Osteocyte (in vitro differentiated cells): ENCODE data around the gene ETV6. TPM values are rescaled to one million over a fixed set of nuclear protein-coding genes. Genes with fewer than 3 reads are reported as not detected.

ENCODE experiments used
- DNase-seq: peaks from one replicate; pipeline ENCODE4 v3.0.0; 2021; ENCODE audit warnings: mixed read lengths; ENCODE audit not compliant: unreplicated experiment; ENCODE audit errors: extremely low spot score
- H3K27ac Mint-ChIP-seq: one replicate; pipeline ENCODE4 v1.8.0; 2021; ENCODE audit warnings: mild to moderate bottlenecking, mixed read lengths; ENCODE audit not compliant: unreplicated experiment
- H3K27me3 Mint-ChIP-seq: one replicate; pipeline ENCODE4 v1.8.0; 2021; ENCODE audit warnings: mixed read lengths; ENCODE audit not compliant: unreplicated experiment
- H3K36me3 Mint-ChIP-seq: one replicate; pipeline ENCODE4 v1.8.0; 2021; ENCODE audit warnings: mixed read lengths; ENCODE audit not compliant: unreplicated experiment
- H3K4me1 Mint-ChIP-seq: one replicate; pipeline ENCODE4 v1.8.0; 2021; ENCODE audit warnings: mixed read lengths; ENCODE audit not compliant: unreplicated experiment
- H3K4me3 Mint-ChIP-seq: one replicate; pipeline ENCODE4 v1.8.0; 2021; ENCODE audit warnings: mild to moderate bottlenecking, moderate library complexity, mixed read lengths; ENCODE audit not compliant: unreplicated experiment
- H3K9me3 Mint-ChIP-seq: one replicate; pipeline ENCODE4 v1.8.0; 2021; ENCODE audit warnings: mixed read lengths; ENCODE audit not compliant: unreplicated experiment
- CTCF ChIP-seq: fragments of 200-600 bp; sonication (generic); IDR thresholded peaks from 2 replicates; pipeline ENCODE4 v1.5.0; 2021; ENCODE audit warnings: antibody characterized with exemption, mild to moderate bottlenecking, moderate library complexity
- total RNA-seq: library from RNA; stranded (reverse); gene quantifications from 2 replicates; pipeline ENCODE4 v1.2.1, GENCODE V29; 2021

The ETV6 gene
- total RNA-seq, 1 donor from 2014 or later, result 24.4 TPM

GRCh38 chr12:11762723-11763326, 113.4 kb downstream of the ETV6 start:
- Mint-ChIP-seq H3K4me3 (no peak overlapping the region), H3K9me3 (no peaks in the 10 kb centered on the region), H3K4me1 (peaks cover 69% of the 10 kb centered on the region), H3K27ac (peak overlapping the region; percentile 87), H3K36me3 (peaks cover 7% of the 10 kb centered on the region), H3K27me3 (no peaks in the 10 kb centered on the region)
- no peak for DNase-seq
- TF ChIP-seq CTCF, result no peak

- Mint-ChIP-seq H3K9me3 (no peaks in the 10 kb centered on the region), H3K4me3 (no peak overlapping the region), H3K27me3 (no peaks in the 10 kb centered on the region), H3K4me1 (peaks cover 63% of the 10 kb centered on the region), H3K36me3 (peaks cover 5% of the 10 kb centered on the region), H3K27ac (peak overlapping the region; percentile 87)
- DNase-seq, result no peak
- TF ChIP-seq CTCF, result no peak
Measured at GRCh38 chr12:11763760-11764520, 114.5 kb downstream of the ETV6 start.

- Mint-ChIP-seq H3K9me3 (no peaks in the 10 kb centered on the region), H3K4me3 (no peak overlapping the region), H3K27me3 (no peaks in the 10 kb centered on the region), H3K4me1 (peaks cover 55% of the 10 kb centered on the region), H3K27ac (peak overlapping the region; percentile 87), H3K36me3 (peaks cover 10% of the 10 kb centered on the region)
- no peak for TF ChIP-seq CTCF
- DNase-seq, result no peak
Measured at GRCh38 chr12:11764837-11765236, 115.4 kb downstream of the ETV6 start.

- no peak for TF ChIP-seq CTCF
- Mint-ChIP-seq H3K36me3 (peaks cover 6% of the 10 kb centered on the region), H3K27ac (peak overlapping the region; percentile 74), H3K27me3 (no peaks in the 10 kb centered on the region), H3K9me3 (no peaks in the 10 kb centered on the region), H3K4me3 (no peak overlapping the region), H3K4me1 (peaks cover 53% of the 10 kb centered on the region)
- DNase-seq, result no peak
Measured at GRCh38 chr12:11765421-11765816, 115.9 kb downstream of the ETV6 start.
